ENCODE measurements around the gene PDE11A.

DNA sequence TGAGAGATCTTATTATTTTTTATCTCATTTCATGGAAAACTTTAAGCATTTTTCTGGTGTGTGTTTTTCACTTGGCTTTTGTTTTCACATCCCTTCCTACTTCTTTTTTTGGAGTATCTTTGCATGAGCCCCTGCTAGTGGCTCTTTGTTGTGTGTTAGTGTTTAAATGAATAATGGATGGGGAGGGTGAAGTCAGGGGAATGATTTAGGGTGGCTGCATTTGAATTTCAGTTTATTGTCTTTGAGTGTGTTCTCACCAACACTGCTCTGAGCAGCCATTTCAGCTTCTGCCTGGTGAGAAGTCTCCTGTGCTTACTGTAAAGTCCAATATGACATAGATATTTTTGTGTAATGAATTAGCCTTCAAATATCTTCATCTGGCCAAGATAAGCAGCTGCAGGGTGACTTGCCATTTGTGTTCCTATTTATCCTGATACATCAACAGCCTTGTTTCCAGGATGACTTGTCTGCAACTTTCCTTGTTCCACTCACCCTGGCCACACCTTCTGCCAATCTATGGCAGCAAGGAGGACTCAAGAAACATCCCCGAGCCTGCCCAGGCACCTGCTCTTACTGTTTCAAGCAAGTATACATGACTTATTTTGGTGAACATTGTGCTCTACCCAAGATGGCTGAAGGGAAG is 182.6 kb downstream of the PDE11A start:
- TF ChIP-seq BHLHE40 (IDR thresholded peaks at IDR 0.05; ENCODE audit: borderline replicate concordance) = no peak
- no peak for TF ChIP-seq SUZ12 (IDR thresholded peaks at IDR 0.05)
- TF ChIP-seq FOXM1 (IDR thresholded peaks at IDR 0.05; ENCODE audit: borderline replicate concordance) = no peak
- TF ChIP-seq SP1 (IDR thresholded peaks at IDR 0.05) = no peak
- no peak for TF ChIP-seq TARDBP (IDR thresholded peaks at IDR 0.05)
- no peak for TF ChIP-seq FOXA1 (IDR thresholded peaks at IDR 0.05)
- no peak for TF ChIP-seq HDGF (IDR thresholded peaks at IDR 0.05; ENCODE audit: borderline replicate concordance)
